GM12878 (cell line): ENCODE results near the gene DDIT4. TPM values are rescaled to one million over a fixed set of nuclear protein-coding genes. Genes with fewer than 3 reads are reported as not detected.
"Not testable (repeated sequence)": the region's sequence is repeated elsewhere in the genome, so short reads cannot be mapped to it uniquely, and the experiment has no call there.

Source experiments
- ATAC-seq: fragments of 200-7000 bp; cut with Tn5 transposase; 3 replicates; pipeline ENCODE4 v1.9.1; 2020; ENCODE audit warnings: mild to moderate bottlenecking, moderate library complexity
- BruUV-seq: library from RNA; stranded (reverse); fragments of 400-500 nt; replicated peaks from 2 replicates; lab custom pipeline; 2021; lab: Mats Ljungman, UMichigan
- CTCF ChIA-PET: fragments of 300-600 bp; sonication (Branson Sonifier 250); formaldehyde crosslinking; extraction: SDS; loops from one replicate; lab custom pipeline; 2021; ENCODE audit warnings: inconsistent platforms; lab: Yijun Ruan, JAX
- POLR2A ChIA-PET: fragments of 350-600 bp; formaldehyde crosslinking; extraction: SDS; loops from one replicate; lab custom pipeline; 2021; ENCODE audit warnings: inconsistent platforms; lab: Charles Lee
- RAD21 ChIA-PET: fragments of 300-600 bp; sonication (Branson Sonifier 250); formaldehyde crosslinking; loops from one replicate; lab custom pipeline; 2023; ENCODE audit warnings: antibody characterized with exemption; ENCODE audit not compliant: unreplicated experiment; lab: Charles Lee
- SMC1A ChIA-PET: fragments of 300-600 bp; sonication (Branson Sonifier 250); formaldehyde crosslinking; loops from one replicate; lab custom pipeline; 2023; ENCODE audit not compliant: unreplicated experiment, uncharacterized antibody; lab: Charles Lee
- DNase-seq: peaks from one replicate; pipeline ENCODE4 v3.0.0-alpha.2; 2011; ENCODE audit warnings: low read depth, low spot score
- FAIRE-seq: peaks from 3 replicates; lab custom pipeline; 2011; peaks lifted over from hg19 to GRCh38; lab: Jason Lieb, UNC
- H2AFZ ChIP-seq: 2 replicates; pipeline ENCODE4 v1.6.0; 2011; ENCODE audit warnings: low read depth, low read length, control low read depth; ENCODE audit not compliant: control insufficient read depth
- H3K27ac ChIP-seq: 2 replicates; pipeline ENCODE4 v1.5.1; 2011; ENCODE audit warnings: control low read depth; ENCODE audit not compliant: control insufficient read depth, insufficient read depth
- H3K27me3 ChIP-seq, 2 experiments: replicated peaks in 1 of 2; 2 replicates each; pipeline versions ENCODE4 v1.6.0 to v1.6.1; 2011; ENCODE audit warnings: low read length in 1 of 2; ENCODE audit not compliant: control insufficient read depth in 2 of 2, insufficient read depth in 2 of 2
- H3K36me3 ChIP-seq, 2 experiments: 2 replicates each; pipeline ENCODE4 v1.5.1; 2011; ENCODE audit warnings: low read length in 1 of 2; ENCODE audit not compliant: control insufficient read depth in 2 of 2, insufficient read depth in 2 of 2
- H3K4me1 ChIP-seq: 2 replicates; pipeline ENCODE4 v1.6.1; 2011; ENCODE audit warnings: mild to moderate bottlenecking, low read length, moderate library complexity, mixed read lengths; ENCODE audit not compliant: control insufficient read depth, insufficient read depth
- H3K4me2 ChIP-seq: 2 replicates; pipeline ENCODE4 v1.6.0; 2011; ENCODE audit warnings: control low read depth; ENCODE audit not compliant: control insufficient read depth, insufficient read depth
- H3K4me3 ChIP-seq: fragments of 200-600 bp; sonication (generic); 2 replicates; pipeline ENCODE4 v1.5.1; 2016
- H3K79me2 ChIP-seq: 2 replicates; pipeline ENCODE4 v1.6.0; 2011; ENCODE audit warnings: low read length; ENCODE audit not compliant: control insufficient read depth, insufficient read depth
- H3K9ac ChIP-seq: 2 replicates; pipeline ENCODE4 v1.8.0; 2011; ENCODE audit warnings: low read length, control low read depth, mixed read lengths; ENCODE audit not compliant: control insufficient read depth, insufficient read depth
- H3K9me3 ChIP-seq: replicated peaks from 3 replicates; pipeline ENCODE4 v1.5.1; 2011; ENCODE audit warnings: mild to moderate bottlenecking, low read length; ENCODE audit not compliant: control insufficient read depth, insufficient read depth
- H4K20me1 ChIP-seq: 2 replicates; pipeline ENCODE4 v1.6.0; 2011; ENCODE audit not compliant: control insufficient read depth, insufficient read depth
- BACH1 ChIP-seq: fragments of 450-650 bp; IDR thresholded peaks from 2 replicates; pipeline ENCODE4 v1.6.1; 2017; ENCODE audit warnings: mild to moderate bottlenecking, borderline replicate concordance
- GABPA ChIP-seq: IDR thresholded peaks from 2 replicates; pipeline ENCODE4 v1.6.1; 2014; ENCODE audit warnings: antibody characterized with exemption, low read depth, mild to moderate bottlenecking, inconsistent platforms
- MEF2A ChIP-seq: IDR thresholded peaks from 2 replicates; pipeline ENCODE4 v1.6.1; 2011; ENCODE audit warnings: low read depth, mild to moderate bottlenecking, low read length, moderate library complexity; ENCODE audit not compliant: insufficient read depth
- MYB ChIP-seq: fragments of 150-350 bp; IDR thresholded peaks from 2 replicates; pipeline ENCODE4 v1.6.1; 2014; ENCODE audit warnings: mild to moderate bottlenecking, low read depth, low read length, borderline replicate concordance
- RAD21 ChIP-seq: IDR thresholded peaks from 2 replicates; pipeline ENCODE4 v1.6.1; 2011; ENCODE audit warnings: mild to moderate bottlenecking, low read depth, low read length, moderate library complexity; ENCODE audit not compliant: insufficient read depth
- SPI1 ChIP-seq: IDR thresholded peaks from 2 replicates; pipeline ENCODE4 v1.6.1; 2011; ENCODE audit warnings: low read depth, mild to moderate bottlenecking, low read length, moderate library complexity, borderline replicate concordance; ENCODE audit not compliant: insufficient read depth
- SRF ChIP-seq, 2 experiments: IDR thresholded peaks; 2 replicates each; pipeline ENCODE4 v1.6.1; 2011; ENCODE audit warnings: low read depth in 2 of 2, low read length in 2 of 2, mild to moderate bottlenecking in 1 of 2, moderate library complexity in 1 of 2
- WGBS: methylation state at CpG from one replicate; pipeline ENCODE4 v1.1.6; 2016; ENCODE audit warnings: low lambda C conversion rate; ENCODE audit not compliant: insufficient replicate concordance, insufficient coverage; ENCODE audit errors: missing lambda C conversion rate; 5-methylcytosine and 5-hydroxymethylcytosine counted together
- in situ Hi-C: fragments of 300-500 bp; cut with MboI; formaldehyde crosslinking; loops from 9 replicates; pipeline ENCODE4 v1.14.3; 2018; ENCODE audit warnings: mixed read lengths
- intact Hi-C: fragments of 100-400 bp; cut with micrococcal nuclease; formaldehyde crosslinking; loops from one replicate; pipeline ENCODE4 v1.14.2; 2022; ENCODE audit not compliant: unreplicated experiment
- polyA plus RNA-seq, 11 experiments: library from polyadenylated mRNA; depleted of rRNA in 4 of 11; unstranded in 6 of 11; stranded (reverse) in 5 of 11; fragments of >200 nt; fragmentation: Nextera tagmentation in 4 of 11; fragmentation: Illumina TruSeq in 1 of 11; extraction: Ambion mirVana in 4 of 11; extraction: Trizol in 1 of 11; gene quantifications; 1 replicate in 1 of 11; 2 replicates in 10 of 11; pipeline versions ENCODE4 v1.2.1 to v1.2.3, GENCODE V29; 2011 to 2016; ENCODE audit warnings: inconsistent platforms in 2 of 11, missing spikeins in 2 of 11, low read depth in 1 of 11
- total RNA-seq, 4 experiments: library from RNA; depleted of rRNA in 3 of 4; stranded (reverse); fragments of >200 nt in 3 of 4; fragmentation: Illumina TruSeq in 1 of 4; extraction: Trizol in 1 of 4; gene quantifications; 2 replicates each; pipeline versions ENCODE4 v1.2.1 to v1.2.3, GENCODE V29; 2013 to 2021

Gene DDIT4
- total and polyA plus RNA-seq, 10 of the 15 experiments (the other 5 are each of a cell fraction or from before 2014, with no cell fraction given), result 2.1 to 277 (median 183) TPM

DNA sequence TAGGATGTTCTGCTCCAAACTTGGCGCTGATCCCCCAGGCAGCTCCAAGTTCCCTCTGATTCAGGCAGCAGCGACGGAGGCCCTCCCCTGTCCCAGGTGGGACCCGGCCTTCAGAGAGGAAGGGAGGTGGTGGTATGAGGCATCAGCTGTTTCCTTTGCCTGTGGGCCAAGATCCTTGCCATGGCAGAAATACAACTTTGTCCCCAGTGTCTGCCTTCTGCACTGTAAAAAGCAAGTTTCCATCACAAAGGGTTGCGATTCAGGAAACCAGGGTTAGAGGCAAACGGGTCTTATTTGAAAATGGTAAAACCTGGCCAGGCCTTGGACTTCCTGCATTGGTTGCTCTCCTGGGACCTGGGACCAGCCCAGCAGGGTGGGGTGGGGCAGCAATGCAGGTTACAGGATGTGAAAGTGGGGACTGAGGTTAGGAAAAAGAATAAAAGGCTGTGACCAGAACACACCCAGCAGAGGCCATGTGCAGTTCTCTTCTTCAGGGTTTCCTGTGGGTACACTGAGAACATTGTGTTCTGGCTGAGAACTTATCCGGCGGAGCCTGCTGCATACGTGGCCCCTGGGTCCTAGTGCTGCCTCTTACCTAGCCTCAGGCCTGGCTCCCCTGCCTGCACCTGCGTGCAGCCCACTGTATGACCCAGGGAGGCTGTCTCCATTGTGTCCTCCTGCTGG lies 25.1 kb upstream of the DDIT4 start (continued):
- TF ChIP-seq MYB, result no peak
- TF ChIP-seq SRF (IDR thresholded peaks at IDR 0.05; ENCODE audit: low read depth in 2 of 2, low read length in 2 of 2), result no peak

GRCh38 chr10:72249176-72249862 lies 24.4 kb upstream of the DDIT4 start:
- H3K27me3 ChIP-seq, H3K9me3 ChIP-seq, H3K79me2 ChIP-seq, DNase-seq, FAIRE-seq, H3K36me3 ChIP-seq, in situ Hi-C loops, H4K20me1 ChIP-seq: not testable (repeated sequence)
- H3K9ac ChIP-seq, result peak overlapping the region; percentile 84
- peak overlapping the region; percentile 67 for H3K4me2 ChIP-seq
- ATAC-seq, result peak; percentile 37
- intact Hi-C loops, result loop anchor here (2.0 kb wide), 1 partner anchor 27 kb away; no protein-coding TSS in a partner anchor
- ChIA-PET POLR2A (interaction anchor here (0.6 to 8.0 kb wide), 9 partner anchors 10 to 847 kb away, joined by 3 to 113 read pairs (median 33); partner anchors contain the start of genes DDIT4 and P4HA1), CTCF (interaction anchor here (1.0 to 2.8 kb wide), 5 partner anchors 9 to 117 kb away, joined by 3 to 12 read pairs (median 5); partner anchors contain the start of gene DDIT4), SMC1A (interaction anchor here (0.7 to 21.0 kb wide), 6 partner anchors 9 to 110 kb away, joined by 3 to 275 read pairs (median 12); partner anchors contain the start of gene DDIT4), RAD21 (interaction anchor here (0.8 to 10.5 kb wide), 7 partner anchors 10 to 83 kb away, joined by 3 to 185 read pairs (median 11); no protein-coding TSS in a partner anchor)
- H2AFZ ChIP-seq, result peak overlapping the region; percentile 54
- peak overlapping the region; percentile 55; the same call in 1 of the 2 replicates for H3K4me3 ChIP-seq
- WGBS, result 38% methylated on average over 17 of the region's 17 CpGs
- TF ChIP-seq BACH1 (0 out of 2 replicates have a peak, but pooled peaks have one; percentile 4), GABPA (0 out of 2 replicates have a peak, but pooled peaks have one; percentile 16), MEF2A (peak; percentile 41; the same call in 1 of the 2 replicates), RAD21 (0 out of 2 replicates have a peak, but pooled peaks have one; percentile 11), SPI1 (peak; percentile 45; the same call in 1 of the 2 replicates)
- peak overlapping the region; percentile 97 for H3K27ac ChIP-seq
- TSS peak; percentile 94 for BruUV-seq
- peaks cover 72% of the 10 kb centered on the region for H3K4me1 ChIP-seq
